Naive B cell (primary cell): ENCODE results near the gene HKDC1. TPM values are rescaled to one million over a fixed set of nuclear protein-coding genes. Genes with fewer than 3 reads are reported as not detected.
"Not testable (repeated sequence)": the region's sequence is repeated elsewhere in the genome, so short reads cannot be mapped to it uniquely, and the experiment has no call there.

Experiments used
- ATAC-seq, 2 donors: fragments of 150-1000 bp; cut with Tn5 transposase; 2 replicates each; pipeline ENCODE4 v1.10.0; 2021; ENCODE audit warnings: low read depth in 2 of 2, mild to moderate bottlenecking in 2 of 2, moderate library complexity in 2 of 2
- DNase-seq: peaks from one replicate; pipeline ENCODE4 v3.0.0; 2022
- H3K27ac Mint-ChIP-seq, 6 donors: one replicate each; pipeline ENCODE4 v1.8.0; 2020 to 2022; ENCODE audit warnings: mild to moderate bottlenecking in 6 of 6, mixed read lengths in 6 of 6, moderate library complexity in 5 of 6, inconsistent platforms in 2 of 6
- H3K27me3 Mint-ChIP-seq, 3 donors: one replicate each; pipeline ENCODE4 v1.8.0; 2021 to 2022; ENCODE audit warnings: mixed read lengths in 3 of 3, mild to moderate bottlenecking in 1 of 3
- H3K36me3 Mint-ChIP-seq, 2 donors: one replicate each; pipeline ENCODE4 v1.8.0; 2020 to 2022; ENCODE audit warnings: mixed read lengths in 2 of 2, inconsistent platforms in 1 of 2, mild to moderate bottlenecking in 1 of 2
- H3K4me1 Mint-ChIP-seq, 3 donors: one replicate each; pipeline ENCODE4 v1.8.0; 2020 to 2022; ENCODE audit warnings: mixed read lengths in 3 of 3, inconsistent platforms in 1 of 3, mild to moderate bottlenecking in 1 of 3, moderate library complexity in 1 of 3
- H3K4me3 Mint-ChIP-seq, 8 donors: one replicate each; pipeline ENCODE4 v1.8.0; 2020 to 2022; ENCODE audit warnings: mild to moderate bottlenecking in 8 of 8, mixed read lengths in 8 of 8, moderate library complexity in 8 of 8, inconsistent platforms in 2 of 8
- H3K9me3 Mint-ChIP-seq, 7 donors: one replicate each; pipeline ENCODE4 v1.8.0; 2020 to 2022; ENCODE audit warnings: mixed read lengths in 7 of 7, mild to moderate bottlenecking in 5 of 7, inconsistent platforms in 2 of 7, moderate library complexity in 1 of 7
- polyA plus RNA-seq, 6 donors: library from polyadenylated mRNA; unstranded; fragments of 300-500 nt; fragmentation: Illumina TruSeq; gene quantifications; one replicate each; pipeline ENCODE4 v1.2.3, GENCODE V29; 2021; ENCODE audit warnings: low read depth in 6 of 6

The HKDC1 gene
- not detected for polyA plus RNA-seq

- H3K4me1 Mint-ChIP-seq = peaks cover 7 to 16% (median 16%) of the 10 kb centered on the region in 3 donors
- peaks cover 0 to 12% (median 10%) of the 10 kb centered on the region in 3 donors for H3K27me3 Mint-ChIP-seq
- no peaks in the 10 kb centered on the region for H3K36me3 Mint-ChIP-seq
- DNase-seq = no peak
- no peak for ATAC-seq
- H3K9me3 Mint-ChIP-seq = peaks cover 0 to 5% (median 0%) of the 10 kb centered on the region in 7 donors
- no peak within 1 kb of the TSS for H3K4me3 Mint-ChIP-seq
- H3K27ac Mint-ChIP-seq = peak within 1 kb of the TSS in 1 of 6 donors; percentile 27
Measured at GRCh38 chr10:69220041-69220451, at the start of gene HKDC1. Gene HKDC1 (plus strand): TSS chr10:69220332. CDS start chr10:69220436, 104 bp downstream.

GRCh38 chr10:69172241-69172982 lies 47.7 kb upstream of the HKDC1 start:
- no peaks in the 10 kb centered on the region for H3K4me1 Mint-ChIP-seq
- DNase-seq (no peak), ATAC-seq (no peak)
- H3K4me3 Mint-ChIP-seq = no peak overlapping the region
- peaks cover 0 to 9% of the 10 kb centered on the region in 2 donors for H3K36me3 Mint-ChIP-seq
- H3K27ac Mint-ChIP-seq = peak overlapping the region in 2 of 6 donors; percentile 12 to 34
- H3K9me3 Mint-ChIP-seq = no peaks in the 10 kb centered on the region
- H3K27me3 Mint-ChIP-seq = no peaks in the 10 kb centered on the region

- not testable (repeated sequence) for H3K4me3 Mint-ChIP-seq, H3K9me3 Mint-ChIP-seq, H3K27me3 Mint-ChIP-seq, ATAC-seq, H3K36me3 Mint-ChIP-seq, DNase-seq, H3K27ac Mint-ChIP-seq
- peaks cover 8 to 17% (median 15%) of the 10 kb centered on the region in 3 donors for H3K4me1 Mint-ChIP-seq
Measured at GRCh38 chr10:69175326-69175725, 44.8 kb upstream of the HKDC1 start.

- Mint-ChIP-seq H3K4me1 (peaks cover 20 to 31% (median 24%) of the 10 kb centered on the region in 3 donors), H3K27me3 (no peaks in the 10 kb centered on the region), H3K36me3 (no peaks in the 10 kb centered on the region), H3K27ac (no peak overlapping the region), H3K4me3 (peak overlapping the region in 1 of 8 donors; percentile 52), H3K9me3 (peaks cover 0 to 1% (median 0%) of the 10 kb centered on the region in 7 donors)
- ATAC-seq (no peak), DNase-seq (no peak)
Measured at GRCh38 chr10:69176823-69177222, 43.3 kb upstream of the HKDC1 start.

GRCh38 chr10:69179089-69179742 lies 40.9 kb upstream of the HKDC1 start:
- ATAC-seq (peak; percentile 56 to 66), DNase-seq (no peak)
- Mint-ChIP-seq H3K4me3 (peak overlapping the region; percentile 92 to 98 (median 96)), H3K9me3 (peaks cover 0 to 1% (median 0%) of the 10 kb centered on the region in 7 donors), H3K36me3 (peaks cover 7% of the 10 kb centered on the region in 2 donors), H3K27ac (peak overlapping the region; percentile 100), H3K27me3 (no peaks in the 10 kb centered on the region), H3K4me1 (peaks cover 29 to 44% (median 34%) of the 10 kb centered on the region in 3 donors)

- H3K9me3 Mint-ChIP-seq = peaks cover 0 to 1% (median 0%) of the 10 kb centered on the region in 7 donors
- peaks cover 7% of the 10 kb centered on the region in 2 donors for H3K36me3 Mint-ChIP-seq
- peak within 1 kb of the TSS; percentile 92 to 98 (median 96) for H3K4me3 Mint-ChIP-seq
- no peaks in the 10 kb centered on the region for H3K27me3 Mint-ChIP-seq
- peak; percentile 80 to 83 for ATAC-seq
- peak; percentile 91 for DNase-seq
- H3K27ac Mint-ChIP-seq = peak within 1 kb of the TSS; percentile 100
- peaks cover 29 to 48% (median 34%) of the 10 kb centered on the region in 3 donors for H3K4me1 Mint-ChIP-seq
Measured at GRCh38 chr10:69179743-69180524, 40.2 kb upstream of the HKDC1 start, which contains the start of gene SUPV3L1. Gene SUPV3L1 (plus strand): TSS chr10:69180234. CDS start chr10:69180292, 58 bp downstream.

GRCh38 chr10:69180525-69181204 lies 39.5 kb upstream of the HKDC1 start:
- Mint-ChIP-seq H3K4me1 (peaks cover 29 to 53% (median 34%) of the 10 kb centered on the region in 3 donors), H3K4me3 (peak overlapping the region; percentile 92 to 98 (median 96)), H3K27me3 (no peaks in the 10 kb centered on the region), H3K9me3 (peaks cover 0 to 1% (median 0%) of the 10 kb centered on the region in 7 donors), H3K36me3 (peaks cover 7 to 8% of the 10 kb centered on the region in 2 donors), H3K27ac (peak overlapping the region; percentile 100)
- no peak for DNase-seq
- no peak for ATAC-seq

- no peak for DNase-seq
- Mint-ChIP-seq H3K4me1 (peaks cover 29 to 53% (median 35%) of the 10 kb centered on the region in 3 donors), H3K9me3 (peaks cover 0 to 1% (median 0%) of the 10 kb centered on the region in 7 donors), H3K36me3 (peaks cover 7 to 11% of the 10 kb centered on the region in 2 donors), H3K27me3 (no peaks in the 10 kb centered on the region), H3K4me3 (peak overlapping the region in 7 of 8 donors; percentile 32 to 98 (median 95)), H3K27ac (peak overlapping the region in 2 of 6 donors; percentile 100)
- no peak for ATAC-seq
Measured at GRCh38 chr10:69181433-69181832, 38.7 kb upstream of the HKDC1 start.

GRCh38 chr10:69182005-69182404 lies 38.1 kb upstream of the HKDC1 start:
- DNase-seq (no peak), ATAC-seq (no peak)
- peaks cover 0 to 1% (median 0%) of the 10 kb centered on the region in 7 donors for H3K9me3 Mint-ChIP-seq
- peaks cover 29 to 53% (median 37%) of the 10 kb centered on the region in 3 donors for H3K4me1 Mint-ChIP-seq
- H3K36me3 Mint-ChIP-seq = peaks cover 7 to 11% of the 10 kb centered on the region in 2 donors
- no peaks in the 10 kb centered on the region for H3K27me3 Mint-ChIP-seq
- no peak overlapping the region for H3K27ac Mint-ChIP-seq
- H3K4me3 Mint-ChIP-seq = peak overlapping the region in 3 of 8 donors; percentile 51 to 96 (median 95)

- no peak overlapping the region for H3K27ac Mint-ChIP-seq
- DNase-seq (no peak), ATAC-seq (no peak)
- no peaks in the 10 kb centered on the region for H3K9me3 Mint-ChIP-seq
- H3K36me3 Mint-ChIP-seq = peaks cover 11 to 22% of the 10 kb centered on the region in 2 donors
- H3K4me3 Mint-ChIP-seq = peak overlapping the region in 1 of 8 donors; percentile 41
- H3K4me1 Mint-ChIP-seq = peaks cover 9 to 25% (median 13%) of the 10 kb centered on the region in 3 donors
- no peaks in the 10 kb centered on the region for H3K27me3 Mint-ChIP-seq
Measured at GRCh38 chr10:69186524-69186923, 33.6 kb upstream of the HKDC1 start.

GRCh38 chr10:69201045-69201444 lies 19.1 kb upstream of the HKDC1 start:
- no peak overlapping the region for H3K4me3 Mint-ChIP-seq
- H3K27me3 Mint-ChIP-seq = no peaks in the 10 kb centered on the region
- H3K27ac Mint-ChIP-seq = peak overlapping the region in 2 of 6 donors; percentile 27 to 29
- no peaks in the 10 kb centered on the region for H3K4me1 Mint-ChIP-seq
- peaks cover 0 to 5% of the 10 kb centered on the region in 2 donors for H3K36me3 Mint-ChIP-seq
- DNase-seq = no peak
- no peaks in the 10 kb centered on the region for H3K9me3 Mint-ChIP-seq
- no peak for ATAC-seq

- ATAC-seq = peak; percentile 45 to 49
- no peaks in the 10 kb centered on the region for H3K9me3 Mint-ChIP-seq
- H3K4me1 Mint-ChIP-seq = no peaks in the 10 kb centered on the region
- H3K4me3 Mint-ChIP-seq = no peak overlapping the region
- peak overlapping the region in 1 of 6 donors; percentile 76 for H3K27ac Mint-ChIP-seq
- H3K36me3 Mint-ChIP-seq = peaks cover 0 to 6% of the 10 kb centered on the region in 2 donors
- no peaks in the 10 kb centered on the region for H3K27me3 Mint-ChIP-seq
- no peak for DNase-seq
Measured at GRCh38 chr10:69202332-69202731, 17.8 kb upstream of the HKDC1 start.
